ENCODE measurements around the gene UBN1. TPM values are rescaled to one million over a fixed set of nuclear protein-coding genes. Genes with fewer than 3 reads are reported as not detected.

UBN1 gene
- total and polyA plus RNA-seq, 2 of the 13 experiments (the other 11 are each of a cell fraction or from before 2014, with no cell fraction given) = 10.6 to 23.5 TPM

DNA sequence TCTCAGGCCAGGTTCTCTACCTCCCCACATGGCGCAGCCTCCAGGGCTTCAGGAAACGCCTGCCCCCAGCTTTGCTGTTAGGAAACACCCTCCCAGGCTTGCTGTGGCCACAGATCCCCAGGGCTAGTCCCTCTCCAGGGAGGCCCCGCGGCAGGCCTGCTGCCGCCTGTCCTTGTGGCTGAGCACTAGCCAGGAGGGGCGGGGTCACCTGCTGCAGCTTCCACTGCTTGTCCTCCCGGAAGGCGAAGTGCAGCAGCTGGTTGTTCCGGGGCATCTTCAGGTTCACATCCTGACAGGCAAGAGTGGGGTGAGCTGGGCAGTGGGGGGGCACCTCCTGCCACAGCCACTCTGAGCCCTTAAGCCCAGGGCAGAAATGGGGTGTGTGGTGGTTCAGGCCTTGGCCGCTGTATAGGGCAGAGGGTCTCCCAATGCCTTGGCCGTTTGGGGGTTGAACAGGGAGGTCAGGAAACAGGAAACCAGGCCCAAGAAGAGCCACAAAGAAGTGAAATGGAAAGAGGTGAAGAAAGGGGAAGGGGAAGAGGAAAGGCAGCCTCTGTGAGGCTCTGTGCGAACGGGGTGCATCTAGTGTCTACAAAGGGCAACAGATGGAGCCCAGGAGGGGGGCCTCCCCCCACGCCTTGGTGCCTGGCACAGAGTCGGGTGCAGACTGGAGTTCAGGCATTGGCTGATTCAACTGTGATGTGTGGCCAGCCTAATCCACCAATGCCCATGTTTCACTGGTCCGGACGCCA lies 46.8 kb upstream of the UBN1 start (continued):
- TF ChIP-seq, protein P1, sequence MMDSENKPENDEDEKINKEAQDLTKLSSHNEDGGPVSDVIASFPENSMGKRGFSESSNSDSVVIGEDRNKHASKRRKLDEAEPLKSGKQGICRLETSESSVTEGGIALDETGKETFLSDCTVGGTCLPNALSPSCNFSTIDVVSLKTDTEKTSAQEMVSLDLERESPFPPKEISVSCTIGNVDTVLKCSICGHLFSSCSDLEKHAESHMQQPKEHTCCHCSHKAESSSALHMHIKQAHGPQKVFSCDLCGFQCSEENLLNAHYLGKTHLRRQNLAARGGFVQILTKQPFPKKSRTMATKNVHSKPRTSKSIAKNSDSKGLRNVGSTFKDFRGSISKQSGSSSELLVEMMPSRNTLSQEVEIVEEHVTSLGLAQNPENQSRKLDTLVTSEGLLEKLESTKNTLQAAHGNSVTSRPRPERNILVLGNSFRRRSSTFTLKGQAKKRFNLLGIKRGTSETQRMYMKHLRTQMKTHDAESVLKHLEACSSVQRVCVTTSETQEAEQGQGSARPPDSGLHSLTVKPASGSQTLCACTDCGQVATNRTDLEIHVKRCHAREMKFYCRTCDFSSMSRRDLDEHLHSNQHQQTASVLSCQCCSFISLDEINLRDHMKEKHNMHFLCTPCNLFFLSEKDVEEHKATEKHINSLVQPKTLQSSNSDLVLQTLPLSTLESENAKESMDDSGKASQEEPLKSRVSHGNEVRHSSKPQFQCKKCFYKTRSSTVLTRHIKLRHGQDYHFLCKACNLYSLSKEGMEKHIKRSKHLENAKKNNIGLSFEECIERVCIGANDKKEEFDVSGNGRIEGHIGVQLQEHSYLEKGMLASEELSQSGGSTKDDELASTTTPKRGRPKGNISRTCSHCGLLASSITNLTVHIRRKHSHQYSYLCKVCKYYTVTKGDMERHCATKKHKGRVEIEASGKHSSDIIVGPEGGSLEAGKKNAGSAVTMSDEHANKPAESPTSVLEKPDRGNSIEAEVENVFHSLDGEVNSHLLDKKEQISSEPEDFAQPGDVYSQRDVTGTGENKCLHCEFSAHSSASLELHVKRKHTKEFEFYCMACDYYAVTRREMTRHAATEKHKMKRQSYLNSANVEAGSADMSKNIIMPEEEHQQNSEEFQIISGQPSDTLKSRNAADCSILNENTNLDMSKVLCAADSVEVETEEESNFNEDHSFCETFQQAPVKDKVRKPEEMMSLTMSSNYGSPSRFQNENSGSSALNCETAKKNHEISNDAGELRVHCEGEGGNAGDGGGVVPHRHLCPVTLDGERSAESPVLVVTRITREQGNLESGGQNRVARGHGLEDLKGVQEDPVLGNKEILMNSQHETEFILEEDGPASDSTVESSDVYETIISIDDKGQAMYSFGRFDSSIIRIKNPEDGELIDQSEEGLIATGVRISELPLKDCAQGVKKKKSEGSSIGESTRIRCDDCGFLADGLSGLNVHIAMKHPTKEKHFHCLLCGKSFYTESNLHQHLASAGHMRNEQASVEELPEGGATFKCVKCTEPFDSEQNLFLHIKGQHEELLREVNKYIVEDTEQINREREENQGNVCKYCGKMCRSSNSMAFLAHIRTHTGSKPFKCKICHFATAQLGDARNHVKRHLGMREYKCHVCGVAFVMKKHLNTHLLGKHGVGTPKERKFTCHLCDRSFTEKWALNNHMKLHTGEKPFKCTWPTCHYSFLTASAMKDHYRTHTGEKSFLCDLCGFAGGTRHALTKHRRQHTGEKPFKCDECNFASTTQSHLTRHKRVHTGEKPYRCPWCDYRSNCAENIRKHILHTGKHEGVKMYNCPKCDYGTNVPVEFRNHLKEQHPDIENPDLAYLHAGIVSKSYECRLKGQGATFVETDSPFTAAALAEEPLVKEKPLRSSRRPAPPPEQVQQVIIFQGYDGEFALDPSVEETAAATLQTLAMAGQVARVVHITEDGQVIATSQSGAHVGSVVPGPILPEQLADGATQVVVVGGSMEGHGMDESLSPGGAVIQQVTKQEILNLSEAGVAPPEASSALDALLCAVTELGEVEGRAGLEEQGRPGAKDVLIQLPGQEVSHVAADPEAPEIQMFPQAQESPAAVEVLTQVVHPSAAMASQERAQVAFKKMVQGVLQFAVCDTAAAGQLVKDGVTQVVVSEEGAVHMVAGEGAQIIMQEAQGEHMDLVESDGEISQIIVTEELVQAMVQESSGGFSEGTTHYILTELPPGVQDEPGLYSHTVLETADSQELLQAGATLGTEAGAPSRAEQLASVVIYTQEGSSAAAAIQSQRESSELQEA (CRISPR knock-in tag; IDR thresholded peaks at IDR 0.05; ENCODE audit: not compliant biosample characterization) = no peak
- TF ChIP-seq TARDBP (CRISPR knock-in tag; IDR thresholded peaks at IDR 0.05) (peak; percentile 39; the same call in 1 of the 2 replicates), RXRA (CRISPR knock-in tag; IDR thresholded peaks at IDR 0.05) (peak; percentile 41), ZNF616 (CRISPR knock-in tag; IDR thresholded peaks at IDR 0.05; ENCODE audit: low read depth) (no peak), KDM5B (CRISPR knock-in tag; IDR thresholded peaks at IDR 0.05; ENCODE audit: borderline replicate concordance) (no peak), KAT8 (CRISPR knock-in tag; IDR thresholded peaks at IDR 0.05) (peak; percentile 73), NR2F2 (IDR thresholded peaks at IDR 0.05; ENCODE audit: borderline replicate concordance, low read depth) (no peak)
- TF ChIP-seq, protein P2, sequence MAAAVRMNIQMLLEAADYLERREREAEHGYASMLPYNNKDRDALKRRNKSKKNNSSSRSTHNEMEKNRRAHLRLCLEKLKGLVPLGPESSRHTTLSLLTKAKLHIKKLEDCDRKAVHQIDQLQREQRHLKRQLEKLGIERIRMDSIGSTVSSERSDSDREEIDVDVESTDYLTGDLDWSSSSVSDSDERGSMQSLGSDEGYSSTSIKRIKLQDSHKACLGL (CRISPR knock-in tag; IDR thresholded peaks at IDR 0.05) = 0 out of 2 replicates have a peak, but pooled peaks have one; percentile 12

Data from HepG2 (cell line).